Upper lobe of left lung (tissue), 4 donors: ENCODE results near the gene DNAAF8.

ENCODE experiments used
- CTCF ChIP-seq, 6 experiments: fragments of 450-650 bp in 4 of 6; fragments of 200-600 bp in 2 of 6; sonication (generic) in 2 of 6; IDR thresholded peaks; one replicate each; pipeline ENCODE4 v1.5.1; 2016 to 2019; ENCODE audit warnings: antibody characterized with exemption in 6 of 6
- EP300 ChIP-seq, 4 donors: sonication (generic); formaldehyde crosslinking; IDR thresholded peaks; one replicate each; pipeline ENCODE4 v1.5.1; 2017; ENCODE audit warnings: antibody characterized with exemption in 4 of 4, control low read depth in 2 of 4
- POLR2A ChIP-seq, 4 donors: fragments of 450-650 bp; IDR thresholded peaks; one replicate each; pipeline ENCODE4 v1.5.1; 2016 to 2017; ENCODE audit warnings: antibody characterized with exemption in 4 of 4, mild to moderate bottlenecking in 2 of 4
- POLR2AphosphoS5 ChIP-seq, 2 donors: sonication (generic); formaldehyde crosslinking; IDR thresholded peaks; one replicate each; pipeline ENCODE4 v1.5.1; 2017; ENCODE audit warnings: antibody characterized with exemption in 2 of 2

GRCh38 chr16:4706871-4707270, 27.5 kb upstream of the DNAAF8 start:
- TF ChIP-seq POLR2A (IDR thresholded peaks at IDR 0.05) (no peak), POLR2AphosphoS5 (IDR thresholded peaks at IDR 0.05) (no peak), CTCF (IDR thresholded peaks at IDR 0.05) (no peak), EP300 (IDR thresholded peaks at IDR 0.05) (no peak)
